GM23338 (cell line): ENCODE data around the gene FNDC3B. TPM values are rescaled to one million over a fixed set of nuclear protein-coding genes. Genes with fewer than 3 reads are reported as not detected.

Source experiments
- ATAC-seq: fragments of 200-7000 bp; cut with Tn5 transposase; 3 replicates; pipeline ENCODE4 v1.9.1; 2020
- DNase-seq: peaks from one replicate; pipeline ENCODE4 v3.0.0-alpha.2; 2015; ENCODE audit warnings: low spot score
- H2AFZ ChIP-seq: fragments of 200-600 bp; sonication (generic); 2 replicates; pipeline ENCODE4 v1.8.0; 2016; ENCODE audit warnings: antibody characterized with exemption, mild to moderate bottlenecking, moderate library complexity
- H3F3A ChIP-seq: fragments of 200-600 bp; sonication (generic); replicated peaks from 2 replicates; pipeline ENCODE4 v1.8.0; 2017; ENCODE audit warnings: antibody characterized with exemption, mixed run types, low read depth
- H3K27ac ChIP-seq: fragments of 200-600 bp; sonication (generic); 2 replicates; pipeline ENCODE4 v1.6.1; 2016; ENCODE audit warnings: low read depth
- H3K27me3 ChIP-seq: fragments of 200-600 bp; sonication (generic); 2 replicates; pipeline ENCODE4 v1.8.0; 2016; ENCODE audit warnings: mild to moderate bottlenecking, mixed run types, moderate library complexity; ENCODE audit not compliant: insufficient read depth
- H3K36me3 ChIP-seq: fragments of 200-600 bp; sonication (generic); 2 replicates; pipeline ENCODE4 v1.8.0; 2016; ENCODE audit warnings: mild to moderate bottlenecking; ENCODE audit not compliant: insufficient read depth
- H3K4me1 ChIP-seq: fragments of 200-600 bp; sonication (generic); 2 replicates; pipeline ENCODE4 v1.8.0; 2016; ENCODE audit warnings: mild to moderate bottlenecking, moderate library complexity; ENCODE audit not compliant: insufficient read depth
- H3K4me2 ChIP-seq: fragments of 200-600 bp; sonication (generic); 2 replicates; pipeline ENCODE4 v1.7.1; 2017; ENCODE audit warnings: mixed run types
- H3K4me3 ChIP-seq: fragments of 200-600 bp; sonication (generic); 2 replicates; pipeline ENCODE4 v1.6.1; 2016; ENCODE audit warnings: mixed run types
- H3K79me2 ChIP-seq: fragments of 200-600 bp; sonication (generic); replicated peaks from 2 replicates; pipeline ENCODE4 v1.8.0; 2017; ENCODE audit warnings: mild to moderate bottlenecking; ENCODE audit not compliant: insufficient read depth
- H3K9me2 ChIP-seq: fragments of 200-600 bp; sonication (generic); 2 replicates; pipeline ENCODE4 v1.8.0; 2017; ENCODE audit not compliant: insufficient read depth
- H4K20me1 ChIP-seq: fragments of 200-600 bp; sonication (generic); replicated peaks from 2 replicates; pipeline ENCODE4 v1.8.0; 2017; ENCODE audit warnings: mild to moderate bottlenecking; ENCODE audit not compliant: insufficient read depth
- H3K27ac Mint-ChIP-seq: 2 replicates; pipeline ENCODE4 v1.8.0; 2020; ENCODE audit warnings: inconsistent platforms, mild to moderate bottlenecking, moderate library complexity, mixed read lengths
- H3K27me3 Mint-ChIP-seq: 3 replicates; pipeline ENCODE4 v1.8.0; 2022; ENCODE audit warnings: low read depth, mild to moderate bottlenecking, moderate library complexity, mixed read lengths, inconsistent platforms; ENCODE audit not compliant: insufficient read depth, poor library complexity
- H3K36me3 Mint-ChIP-seq: 3 replicates; pipeline ENCODE4 v1.8.0; 2021; ENCODE audit warnings: low read depth, mild to moderate bottlenecking, inconsistent platforms, moderate library complexity, mixed read lengths
- H3K4me1 Mint-ChIP-seq: 3 replicates; pipeline ENCODE4 v1.8.0; 2020; ENCODE audit warnings: mild to moderate bottlenecking, inconsistent platforms, mixed read lengths
- H3K4me3 Mint-ChIP-seq: 3 replicates; pipeline ENCODE4 v1.8.0; 2021; ENCODE audit warnings: moderate library complexity, mild to moderate bottlenecking, inconsistent platforms, mixed read lengths
- H3K9me3 Mint-ChIP-seq: 3 replicates; pipeline ENCODE4 v1.8.0; 2020; ENCODE audit warnings: moderate library complexity, mild to moderate bottlenecking, inconsistent platforms, mixed read lengths
- CTCF ChIP-seq, 2 experiments: fragments of 200-600 bp in 1 of 2; sonication (generic) in 1 of 2; conservative IDR thresholded peaks; 2 replicates each; pipeline versions ENCODE4 v1.5.1 to v1.6.1; 2016 to 2017; ENCODE audit warnings: antibody characterized with exemption in 2 of 2, low read depth in 2 of 2, mild to moderate bottlenecking in 2 of 2, moderate library complexity in 1 of 2
- ETS1 ChIP-seq: IDR thresholded peaks from 2 replicates; pipeline ENCODE4 v1.6.1; 2016; ENCODE audit warnings: antibody characterized with exemption
- EZH2 ChIP-seq: fragments of 200-600 bp; sonication (generic); IDR thresholded peaks from one replicate; pipeline ENCODE4 v1.8.0; 2017; ENCODE audit warnings: antibody characterized with exemption, mild to moderate bottlenecking, low read depth; ENCODE audit not compliant: unreplicated experiment
- EZH2phosphoT487 ChIP-seq: fragments of 200-600 bp; sonication (generic); IDR thresholded peaks from one replicate; pipeline ENCODE4 v1.8.1; 2018; ENCODE audit warnings: antibody characterized with exemption; ENCODE audit not compliant: unreplicated experiment
- NANOG ChIP-seq: IDR thresholded peaks from 2 replicates; pipeline ENCODE4 v1.6.1; 2016; ENCODE audit warnings: antibody characterized with exemption, borderline replicate concordance
- REST ChIP-seq: IDR thresholded peaks from one replicate; pipeline ENCODE4 v1.6.1; 2018; ENCODE audit warnings: antibody characterized with exemption; ENCODE audit not compliant: unreplicated experiment
- ZNF114 ChIP-seq: fragments of 250-450 bp; sonication (Bioruptor Pico); IDR thresholded peaks from 2 replicates; pipeline ENCODE4 v1.5.0; 2020; ENCODE audit warnings: mild to moderate bottlenecking, moderate library complexity
- polyA plus RNA-seq: library from polyadenylated mRNA; unstranded; fragments of >200 nt; fragmentation: Nextera tagmentation; extraction: Ambion mirVana; gene quantifications from 2 replicates; pipeline ENCODE4 v1.2.1, GENCODE V29; 2016
- total RNA-seq: library from RNA; depleted of rRNA; stranded (reverse); fragments of >200 nt; shearing (Covaris generic); gene quantifications from 2 replicates; pipeline ENCODE4 v1.2.3, GENCODE V29; 2014

The FNDC3B gene
- total and polyA plus RNA-seq, 2 experiments from 2014 or later: 19.1 to 55.4 TPM

- TF ChIP-seq REST: no peak
- no peak for TF ChIP-seq EZH2phosphoT487
- TF ChIP-seq ZNF114 (CRISPR knock-in tag): no peak
- no peak for TF ChIP-seq EZH2
- no peak for TF ChIP-seq NANOG
- TF ChIP-seq ETS1: no peak
- no peak for TF ChIP-seq CTCF (conservative IDR thresholded peaks at IDR 0.05; ENCODE audit: low read depth in 2 of 2)
Observed at GRCh38 chr3:172396400-172396799, 357.0 kb downstream of the FNDC3B start (continued).

GRCh38 chr3:172397716-172398405 lies 358.5 kb downstream of the FNDC3B start:
- no peaks in the 10 kb centered on the region for H3K4me1 Mint-ChIP-seq
- Histone ChIP-seq H3K4me2 (no peak overlapping the region), H3K4me3 (no peak overlapping the region), H2AFZ (no peak overlapping the region), H4K20me1 (no peaks in the 10 kb centered on the region), H3F3A (no peaks in the 10 kb centered on the region), H3K4me1 (no peaks in the 10 kb centered on the region), H3K79me2 (no peaks in the 10 kb centered on the region), H3K27ac (no peak overlapping the region), H3K27me3 (no peaks in the 10 kb centered on the region), H3K9me2 (no peaks in the 10 kb centered on the region), H3K36me3 (no peaks in the 10 kb centered on the region)
- TF ChIP-seq CTCF (conservative IDR thresholded peaks at IDR 0.05; ENCODE audit: low read depth in 2 of 2): no peak
- ATAC-seq (no peak), DNase-seq (no peak)
- H3K9me3 Mint-ChIP-seq: peaks cover 8% of the 10 kb centered on the region; the same call in 2 of the 3 replicates
- no peak overlapping the region for H3K4me3 Mint-ChIP-seq
- H3K36me3 Mint-ChIP-seq: peaks cover 30% of the 10 kb centered on the region
- peaks cover 5% of the 10 kb centered on the region for H3K27me3 Mint-ChIP-seq
- no peak overlapping the region for H3K27ac Mint-ChIP-seq
